ENCODE data around the gene PLAC8. TPM values are rescaled to one million over a fixed set of nuclear protein-coding genes. Genes with fewer than 3 reads are reported as not detected.
"Not testable (repeated sequence)": the region's sequence is repeated elsewhere in the genome, so short reads cannot be mapped to it uniquely, and the experiment has no call there.

PLAC8 gene
- total RNA-seq, 4 donors from 2014 or later: 0.78 to 3.5 (median 2.0) TPM

DNA sequence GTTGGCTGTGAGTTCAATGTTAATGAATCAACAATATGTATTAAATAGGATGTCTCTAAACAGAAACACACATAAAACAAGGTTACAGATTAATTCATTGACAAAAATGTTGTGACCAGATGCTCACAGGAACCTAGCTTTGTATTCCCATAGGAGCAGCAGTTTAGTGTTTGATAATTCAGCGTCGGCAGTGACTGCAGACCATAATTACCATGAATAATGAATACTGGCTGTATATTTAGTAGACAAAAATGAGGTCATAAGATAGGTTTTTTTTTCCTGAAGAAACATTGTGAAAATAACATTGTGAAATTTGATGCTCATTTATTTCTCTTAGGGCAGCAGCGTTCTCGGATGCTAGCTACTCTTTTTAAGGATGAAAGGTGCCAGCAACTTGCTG lies 51.8 kb downstream of the PLAC8 start:
- H3K27ac ChIP-seq (replicated peaks in 1 of 4): no peak overlapping the region
- TF ChIP-seq, protein P1, sequence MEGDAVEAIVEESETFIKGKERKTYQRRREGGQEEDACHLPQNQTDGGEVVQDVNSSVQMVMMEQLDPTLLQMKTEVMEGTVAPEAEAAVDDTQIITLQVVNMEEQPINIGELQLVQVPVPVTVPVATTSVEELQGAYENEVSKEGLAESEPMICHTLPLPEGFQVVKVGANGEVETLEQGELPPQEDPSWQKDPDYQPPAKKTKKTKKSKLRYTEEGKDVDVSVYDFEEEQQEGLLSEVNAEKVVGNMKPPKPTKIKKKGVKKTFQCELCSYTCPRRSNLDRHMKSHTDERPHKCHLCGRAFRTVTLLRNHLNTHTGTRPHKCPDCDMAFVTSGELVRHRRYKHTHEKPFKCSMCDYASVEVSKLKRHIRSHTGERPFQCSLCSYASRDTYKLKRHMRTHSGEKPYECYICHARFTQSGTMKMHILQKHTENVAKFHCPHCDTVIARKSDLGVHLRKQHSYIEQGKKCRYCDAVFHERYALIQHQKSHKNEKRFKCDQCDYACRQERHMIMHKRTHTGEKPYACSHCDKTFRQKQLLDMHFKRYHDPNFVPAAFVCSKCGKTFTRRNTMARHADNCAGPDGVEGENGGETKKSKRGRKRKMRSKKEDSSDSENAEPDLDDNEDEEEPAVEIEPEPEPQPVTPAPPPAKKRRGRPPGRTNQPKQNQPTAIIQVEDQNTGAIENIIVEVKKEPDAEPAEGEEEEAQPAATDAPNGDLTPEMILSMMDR (IDR thresholded peaks at IDR 0.05): no peak
- TF ChIP-seq POLR2A (IDR thresholded peaks at IDR 0.05; ENCODE audit: low read depth) (no peak), EP300 (IDR thresholded peaks at IDR 0.05) (no peak), POLR2AphosphoS5 (IDR thresholded peaks at IDR 0.05) (no peak)
- no peaks in the 10 kb centered on the region for H3K9me3 ChIP-seq
- H3K36me3 ChIP-seq: peaks cover 31 to 94% (median 81%) of the 10 kb centered on the region in 4 donors
- H3K4me1 ChIP-seq: no peaks in the 10 kb centered on the region
- no peak for DNase-seq (ENCODE audit: extremely low spot score)
- no peak overlapping the region for H3K4me3 ChIP-seq
- no peaks in the 10 kb centered on the region for H3K27me3 ChIP-seq
- intact Hi-C loops (cut with DNase I): no loop called here
- 88% methylated on average over 4 of the region's 4 CpGs for WGBS

- DNase-seq (ENCODE audit: extremely low spot score): no peak
- no peak overlapping the region for H3K4me3 ChIP-seq
- no peaks in the 10 kb centered on the region for H3K27me3 ChIP-seq
- no peaks in the 10 kb centered on the region for H3K9me3 ChIP-seq
- no peak overlapping the region for H3K27ac ChIP-seq (replicated peaks in 1 of 4)
- H3K36me3 ChIP-seq: peaks cover 10 to 92% (median 65%) of the 10 kb centered on the region in 4 donors
- TF ChIP-seq EP300 (IDR thresholded peaks at IDR 0.05): no peak
- TF ChIP-seq, protein P1 (IDR thresholded peaks at IDR 0.05): peak in 2 of 3 experiments; percentile 5 to 20
- TF ChIP-seq POLR2A (IDR thresholded peaks at IDR 0.05; ENCODE audit: low read depth): no peak
- TF ChIP-seq POLR2AphosphoS5 (IDR thresholded peaks at IDR 0.05): no peak
- no peaks in the 10 kb centered on the region for H3K4me1 ChIP-seq
- intact Hi-C loops (cut with DNase I): no loop called here
These were observed 59.6 kb downstream of the PLAC8 start for GRCh38 chr4:83054928-83055327.

DNA sequence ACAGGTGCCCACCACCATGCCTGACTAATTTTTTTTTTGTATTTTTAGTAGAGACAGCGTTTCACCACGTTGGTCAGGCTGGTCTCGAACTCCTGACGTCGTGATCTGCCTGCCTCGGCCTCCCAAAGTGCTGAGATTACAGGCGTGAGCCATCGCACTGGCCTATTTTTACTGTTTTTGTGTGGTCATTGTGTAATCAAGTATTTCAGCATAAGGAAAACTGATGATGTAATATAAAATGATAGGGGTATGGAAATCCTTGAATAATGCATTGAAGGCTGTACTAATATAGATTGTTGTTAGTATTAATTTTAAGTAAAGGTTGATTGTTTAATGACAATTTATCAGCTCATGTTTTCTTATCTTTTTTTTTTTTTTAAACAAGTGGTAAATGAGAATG lies 65.7 kb downstream of the PLAC8 start:
- intact Hi-C loops (cut with DNase I): not testable (repeated sequence)
- 90% methylated on average over 8 of the region's 8 CpGs for WGBS

DNA sequence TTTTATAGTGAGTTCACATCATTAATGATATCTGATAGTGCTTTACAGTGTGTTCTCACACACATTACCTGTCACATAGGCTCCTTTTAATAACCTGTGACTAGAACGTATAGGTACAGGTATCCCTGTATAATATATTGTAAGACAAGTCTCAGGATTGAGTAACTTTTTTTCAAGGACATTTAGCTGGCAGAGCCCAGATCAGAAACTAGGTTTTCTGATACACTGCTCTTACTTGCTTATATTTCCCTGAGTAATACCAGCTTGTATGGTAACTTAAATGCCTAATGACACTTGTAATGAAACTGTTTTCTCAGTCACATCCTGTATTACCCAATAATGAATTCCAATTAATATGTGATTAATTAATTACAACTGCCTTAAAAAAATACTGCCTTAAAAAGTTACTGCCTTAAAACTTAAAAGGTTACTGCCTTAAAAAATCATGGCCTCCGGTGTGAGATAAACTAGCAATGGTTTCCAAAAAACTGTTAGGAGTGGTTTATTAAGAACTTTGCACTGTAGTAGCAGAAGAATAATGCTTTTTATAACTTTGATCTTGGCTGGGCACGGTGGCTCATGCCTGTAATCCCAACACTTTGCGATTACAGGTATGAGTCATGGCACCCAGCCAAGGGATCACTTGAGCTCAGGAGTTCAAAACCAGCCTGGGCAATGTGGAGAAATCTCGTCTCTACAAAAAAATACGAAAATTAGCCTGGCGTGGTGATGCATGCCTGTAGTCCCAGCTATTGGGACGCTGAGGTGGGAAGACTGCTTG lies 67.6 kb downstream of the PLAC8 start:
- Histone ChIP-seq H3K27ac (replicated peaks in 1 of 4) (no peak overlapping the region), H3K4me1 (peaks cover 0 to 6% (median 0%) of the 10 kb centered on the region in 4 donors), H3K4me3 (no peak overlapping the region), H3K9me3 (no peaks in the 10 kb centered on the region), H3K36me3 (peaks cover 6 to 39% (median 28%) of the 10 kb centered on the region in 4 donors), H3K27me3 (no peaks in the 10 kb centered on the region)
- TF ChIP-seq EP300 (IDR thresholded peaks at IDR 0.05) (no peak), POLR2A (IDR thresholded peaks at IDR 0.05; ENCODE audit: low read depth) (no peak), POLR2AphosphoS5 (IDR thresholded peaks at IDR 0.05) (no peak)
- TF ChIP-seq, protein P1 (IDR thresholded peaks at IDR 0.05): no peak
- intact Hi-C loops (cut with DNase I): no loop called here
- DNase-seq (ENCODE audit: extremely low spot score): no peak
- 93% methylated on average over 8 of the region's 8 CpGs for whole genome bisulfite sequencing

More for the DNA sequence above, 65.7 kb downstream of the PLAC8 start:
- not testable (repeated sequence) for H3K4me3 ChIP-seq; H3K9me3 ChIP-seq; DNase-seq (ENCODE audit: extremely low spot score); H3K4me1 ChIP-seq; H3K27me3 ChIP-seq; H3K27ac ChIP-seq (replicated peaks in 1 of 4)
- peaks cover 6 to 56% (median 46%) of the 10 kb centered on the region in 4 donors for H3K36me3 ChIP-seq

GRCh38 chr4:83043801-83044407 lies 70.6 kb downstream of the PLAC8 start:
- no peak overlapping the region for H3K27ac ChIP-seq (replicated peaks in 1 of 4)
- intact Hi-C loops (cut with DNase I): no loop called here
- peaks cover 0 to 10% (median 6%) of the 10 kb centered on the region in 4 donors for H3K36me3 ChIP-seq
- no peak for DNase-seq (ENCODE audit: extremely low spot score)
- no peak for TF ChIP-seq POLR2A (IDR thresholded peaks at IDR 0.05; ENCODE audit: low read depth)
- no peak for TF ChIP-seq EP300 (IDR thresholded peaks at IDR 0.05)
- TF ChIP-seq POLR2AphosphoS5 (IDR thresholded peaks at IDR 0.05): no peak
- TF ChIP-seq, protein P1 (IDR thresholded peaks at IDR 0.05): no peak
- H3K27me3 ChIP-seq: no peaks in the 10 kb centered on the region
- no peak overlapping the region for H3K4me3 ChIP-seq
- peaks cover 0 to 12% (median 4%) of the 10 kb centered on the region in 4 donors for H3K4me1 ChIP-seq
- WGBS: 89% methylated on average over 14 of the region's 14 CpGs
- no peaks in the 10 kb centered on the region for H3K9me3 ChIP-seq

- intact Hi-C loops (cut with DNase I); H3K27ac ChIP-seq (replicated peaks in 1 of 4); H3K36me3 ChIP-seq; DNase-seq (ENCODE audit: extremely low spot score); H3K4me3 ChIP-seq; H3K9me3 ChIP-seq; H3K27me3 ChIP-seq: not testable (repeated sequence)
- H3K4me1 ChIP-seq: peaks cover 0 to 14% (median 6%) of the 10 kb centered on the region in 4 donors
- 100% methylated on average over 2 of the region's 2 CpGs for WGBS
These were observed 71.4 kb downstream of the PLAC8 start for GRCh38 chr4:83043157-83043556.

Data from esophagus muscularis mucosa (tissue), 4 donors.